B cell (primary cell): Measurements from ENCODE around the gene MGAT5. TPM values are rescaled to one million over a fixed set of nuclear protein-coding genes. Genes with fewer than 3 reads are reported as not detected.
A peak's percentile ranks its signal among the peaks of the same experiment; 100 is the strongest.

Experiments
- ATAC-seq: fragments of 200-7000 bp; cut with Tn5 transposase; one replicate; pipeline ENCODE4 v1.10.0; 2021; ENCODE audit warnings: low read depth, mild to moderate bottlenecking, moderate number of reproducible peaks, moderate library complexity
- CTCF ChIA-PET: fragments of 350-600 bp; sonication (Branson Sonifier 250); formaldehyde crosslinking; loops from one replicate; lab custom pipeline; 2021; ENCODE audit warnings: antibody characterized with exemption, inconsistent platforms; lab: Charles Lee
- POLR2A ChIA-PET: fragments of 350-600 bp; sonication (Branson Sonifier 250); formaldehyde crosslinking; loops from one replicate; lab custom pipeline; 2021; ENCODE audit warnings: antibody characterized with exemption; lab: Charles Lee
- DNase-seq: peaks from one replicate; pipeline ENCODE4 v3.0.0; 2013
- H2AFZ ChIP-seq: 2 replicates; pipeline ENCODE4 v1.6.1; 2012; ENCODE audit warnings: mild to moderate bottlenecking, low read depth, low read length; ENCODE audit not compliant: insufficient read depth, poor library complexity, severe bottlenecking
- H3K27ac ChIP-seq, 2 donors: 1 replicate in 1 of 2; 2 replicates in 1 of 2; pipeline ENCODE4 v1.5.1; 2012 to 2013; ENCODE audit warnings: low read length in 2 of 2, mild to moderate bottlenecking in 2 of 2, moderate library complexity in 1 of 2
- H3K27me3 ChIP-seq, 4 experiments: fragments of 200-600 bp in 1 of 4; sonication (generic) in 1 of 4; replicated peaks in 1 of 4; 1 replicate in 2 of 4; 2 replicates in 2 of 4; pipeline versions ENCODE4 v1.6.1 to v1.7.0; 2013 to 2016; ENCODE audit warnings: low read length in 3 of 4, mild to moderate bottlenecking in 2 of 4, mixed read lengths in 1 of 4, moderate library complexity in 1 of 4; ENCODE audit not compliant: insufficient read depth in 4 of 4, control insufficient read depth in 3 of 4; ENCODE audit errors: control extremely low read depth in 1 of 4
- H3K36me3 ChIP-seq, 2 experiments: replicated peaks in 1 of 2; 1 replicate in 1 of 2; 2 replicates in 1 of 2; pipeline versions ENCODE4 v1.6.1 to v1.7.1; 2013; ENCODE audit warnings: low read length in 1 of 2; ENCODE audit not compliant: insufficient read depth in 2 of 2, control insufficient read depth in 1 of 2; ENCODE audit errors: control extremely low read depth in 1 of 2, extremely low read depth in 1 of 2
- H3K4me1 ChIP-seq, 2 donors: fragments of 200-600 bp in 1 of 2; sonication (generic) in 1 of 2; 1 replicate in 1 of 2; 2 replicates in 1 of 2; pipeline versions ENCODE4 v1.5.1 to v1.6.1; 2013 to 2017; ENCODE audit warnings: low read length in 2 of 2; ENCODE audit not compliant: control insufficient read depth in 2 of 2, insufficient read depth in 2 of 2
- H3K4me2 ChIP-seq: replicated peaks from 2 replicates; pipeline ENCODE3; 2012; ENCODE audit warnings: mild to moderate bottlenecking, low read depth, low read length; ENCODE audit not compliant: poor library complexity, severe bottlenecking
- H3K4me3 ChIP-seq, 5 experiments: fragments of 200-600 bp in 1 of 5; sonication (generic) in 1 of 5; 1 replicate in 3 of 5; 2 replicates in 2 of 5; pipeline versions ENCODE4 v1.5.1 to v1.7.0; 2011 to 2016; ENCODE audit warnings: low read length in 4 of 5, mild to moderate bottlenecking in 4 of 5, low read depth in 2 of 5, control low read depth in 1 of 5, moderate library complexity in 1 of 5; ENCODE audit not compliant: insufficient read depth in 1 of 5; ENCODE audit errors: control extremely low read depth in 1 of 5, extremely low read depth in 1 of 5
- H3K79me2 ChIP-seq: fragments of 200-600 bp; sonication (generic); one replicate; pipeline ENCODE4 v1.6.0; 2016; ENCODE audit warnings: low read length; ENCODE audit not compliant: control insufficient read depth, insufficient read depth
- H3K9ac ChIP-seq: fragments of 200-600 bp; sonication (generic); 2 replicates; pipeline ENCODE4 v1.6.1; 2017; ENCODE audit warnings: mild to moderate bottlenecking, low read length, moderate library complexity
- H3K9me3 ChIP-seq, 3 donors: one replicate each; pipeline versions ENCODE4 v1.6.1 to v1.7.1; 2013; ENCODE audit warnings: low read length in 2 of 3; ENCODE audit not compliant: control insufficient read depth in 2 of 3, insufficient read depth in 1 of 3; ENCODE audit errors: control extremely low read depth in 1 of 3
- H4K20me1 ChIP-seq: 2 replicates; pipeline ENCODE4 v1.6.0; 2012; ENCODE audit warnings: mild to moderate bottlenecking, low read length; ENCODE audit not compliant: insufficient read depth, control insufficient read depth, poor library complexity, severe bottlenecking
- H3K27ac Mint-ChIP-seq: one replicate; pipeline ENCODE4 v1.8.0; 2021; ENCODE audit warnings: mixed read lengths
- H3K27me3 Mint-ChIP-seq: one replicate; pipeline ENCODE4 v1.8.0; 2021; ENCODE audit warnings: mixed read lengths
- H3K4me1 Mint-ChIP-seq: one replicate; pipeline ENCODE4 v1.8.0; 2021; ENCODE audit warnings: mixed read lengths
- H3K4me3 Mint-ChIP-seq: one replicate; pipeline ENCODE4 v1.8.0; 2021; ENCODE audit warnings: mixed read lengths
- H3K9me3 Mint-ChIP-seq: one replicate; pipeline ENCODE4 v1.8.0; 2022; ENCODE audit warnings: mixed read lengths; ENCODE audit not compliant: insufficient read depth
- CTCF ChIP-seq: fragments of 200-600 bp; IDR thresholded peaks from one replicate; pipeline ENCODE4 v1.8.0; 2022; ENCODE audit warnings: antibody characterized with exemption, mild to moderate bottlenecking
- EZH2 ChIP-seq: IDR thresholded peaks from 2 replicates; pipeline ENCODE4 v1.6.1; 2012; ENCODE audit warnings: borderline replicate concordance, low read depth, mild to moderate bottlenecking, moderate library complexity, low read length; ENCODE audit not compliant: insufficient read depth, poor library complexity, severe bottlenecking
- WGBS: methylation state at CpG from one replicate; pipeline ENCODE4 v1.1.5; 2013; ENCODE audit warnings: missing lambda C conversion rate; ENCODE audit not compliant: insufficient coverage; 5-methylcytosine and 5-hydroxymethylcytosine counted together
- intact Hi-C: fragments of 100-400 bp; cut with micrococcal nuclease; formaldehyde crosslinking; loops from one replicate; pipeline ENCODE4 v1.10.0; 2022
- polyA plus RNA-seq: library from polyadenylated mRNA; depleted of rRNA; stranded (reverse); fragments of >200 nt; gene quantifications from 2 replicates; pipeline ENCODE4 v1.2.3, GENCODE V29; 2012
- total RNA-seq, 2 donors: library from RNA; stranded (reverse); fragments of 120-200 nt in 1 of 2; gene quantifications; 1 replicate in 1 of 2; 2 replicates in 1 of 2; pipeline versions ENCODE4 v1.2.3 to v1.2.4, GENCODE V29; 2013 to 2022

Gene MGAT5
- total and polyA plus RNA-seq, 2 donors (not counting 1 experiment from before 2014, with no cell fraction given), result 27.2 to 184 TPM

DNA sequence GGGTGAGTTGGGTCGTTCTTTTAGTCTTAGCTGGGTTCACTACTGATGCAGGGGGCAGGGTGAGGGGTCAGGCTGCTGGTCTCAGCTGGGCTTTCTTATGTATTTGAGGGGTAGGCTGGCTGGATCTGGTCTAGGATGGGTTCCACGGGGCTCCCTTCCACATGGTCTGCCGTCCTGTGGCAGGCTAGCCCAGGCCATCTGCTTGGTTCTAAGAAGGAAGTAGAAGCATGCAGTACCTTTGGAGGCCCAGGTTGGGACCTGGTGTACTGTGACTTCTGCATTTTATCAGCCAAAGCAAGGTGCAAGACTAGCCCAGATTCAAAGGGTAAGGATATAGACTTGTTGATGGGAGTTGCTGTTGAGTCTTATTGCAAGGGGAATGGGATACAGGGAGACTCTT is 35.5 kb upstream of the MGAT5 start:
- intact Hi-C loops, result loop anchor here (1.0 to 5.0 kb wide), 2 partner anchors 15 to 34 kb away; partner anchors contain the start of gene MGAT5
- 26% methylated on average over 3 of the region's 3 CpGs for WGBS
- ATAC-seq, result peak; percentile 80
- Histone ChIP-seq H3K36me3 (peaks cover 0 to 9% of the 10 kb centered on the region in 2 experiments), H2AFZ (no peak overlapping the region), H3K9me3 (peaks cover 0 to 3% (median 0%) of the 10 kb centered on the region in 3 donors), H3K27me3 (no peaks in the 10 kb centered on the region), H3K4me2 (peak overlapping the region; percentile 67), H3K79me2 (peaks cover 97% of the 10 kb centered on the region), H3K9ac (peak overlapping the region; percentile 8), H3K4me1 (peaks cover 57 to 60% of the 10 kb centered on the region in 2 donors), H4K20me1 (peaks cover 21% of the 10 kb centered on the region), H3K4me3 (peak overlapping the region in 1 of 5 experiments; percentile 21), H3K27ac (peak overlapping the region; percentile 74 to 84)
- H3K9me3 Mint-ChIP-seq, result peaks cover 4% of the 10 kb centered on the region
- ChIA-PET CTCF (interaction anchor here (1.0 to 7.4 kb wide), 9 partner anchors 9 to 328 kb away, joined by 3 to 72 read pairs (median 4); no protein-coding TSS in a partner anchor), POLR2A (no interaction called here)
- H3K4me1 Mint-ChIP-seq, result peaks cover 83% of the 10 kb centered on the region
- no peak for TF ChIP-seq EZH2
- peak; percentile 74 for DNase-seq
- peak overlapping the region; percentile 91 for H3K27ac Mint-ChIP-seq
- H3K27me3 Mint-ChIP-seq, result no peaks in the 10 kb centered on the region
- peak overlapping the region; percentile 67 for H3K4me3 Mint-ChIP-seq

DNA sequence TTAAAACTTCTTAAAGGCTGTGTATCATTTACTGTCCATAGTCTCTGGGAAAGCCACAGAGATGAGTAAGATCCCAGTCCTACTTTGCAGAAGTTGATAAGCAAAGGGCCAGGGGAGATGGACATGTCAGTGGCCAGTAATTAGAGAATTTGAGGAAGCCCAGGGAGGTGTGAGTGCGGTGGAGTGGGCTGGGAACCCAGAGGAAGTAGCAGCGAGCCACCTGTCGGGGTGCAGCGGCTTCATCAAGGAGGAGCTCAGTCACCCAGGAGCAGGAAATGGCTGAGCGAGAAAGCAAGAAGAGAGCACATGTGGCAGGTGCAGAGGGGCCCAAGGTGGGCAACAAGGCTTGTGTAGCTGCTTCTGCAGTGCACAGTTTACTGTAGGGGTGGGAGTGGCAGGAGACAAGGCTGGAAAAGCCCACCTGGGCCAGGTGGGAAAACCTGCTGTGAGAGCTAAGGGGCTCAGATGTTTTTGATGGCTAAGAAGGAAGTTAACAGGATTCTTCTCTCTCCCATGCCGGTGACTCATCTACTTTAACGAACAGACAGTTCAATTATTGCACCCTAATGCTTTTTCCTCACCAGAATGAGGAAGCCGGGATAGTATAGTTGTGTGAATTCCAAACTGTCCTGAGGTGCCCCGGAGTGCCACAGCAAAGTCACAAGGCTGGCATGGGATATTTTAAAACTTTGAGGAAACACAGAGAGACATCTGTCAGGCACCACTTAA is 34.8 kb upstream of the MGAT5 start:
- H3K36me3 ChIP-seq, result peaks cover 0 to 9% of the 10 kb centered on the region in 2 experiments
- POLR2A ChIA-PET, result interaction anchor here (1.0 kb wide), 1 partner anchor 35 kb away, joined by 4 read pairs; the partner anchor contains the start of gene MGAT5
- H3K27ac ChIP-seq, result peak overlapping the region; percentile 74 to 84
- Mint-ChIP-seq H3K9me3 (peaks cover 4% of the 10 kb centered on the region), H3K4me1 (peaks cover 77% of the 10 kb centered on the region), H3K27ac (peak overlapping the region; percentile 91), H3K27me3 (no peaks in the 10 kb centered on the region), H3K4me3 (peak overlapping the region; percentile 67)
- intact Hi-C loops, result loop anchor here (1.0 to 5.0 kb wide), 2 partner anchors 14 to 33 kb away; partner anchors contain the start of gene MGAT5
- DNase-seq, result peak; percentile 76
- H2AFZ ChIP-seq, result peak overlapping the region; percentile 48
- WGBS, result 2% methylated on average over 5 of the region's 9 CpGs
- peaks cover 0 to 3% (median 0%) of the 10 kb centered on the region in 3 donors for H3K9me3 ChIP-seq
- H3K4me2 ChIP-seq, result peak overlapping the region; percentile 67
- peak; percentile 60 for ATAC-seq
- TF ChIP-seq EZH2 (no peak), CTCF (no peak)
- peak overlapping the region; percentile 8 for H3K9ac ChIP-seq
- peak overlapping the region in 2 of 5 experiments; percentile 18 to 21 for H3K4me3 ChIP-seq
- H3K4me1 ChIP-seq, result peaks cover 52 to 55% of the 10 kb centered on the region in 2 donors
- H4K20me1 ChIP-seq, result peaks cover 21% of the 10 kb centered on the region
- CTCF ChIA-PET, result interaction anchor here (0.8 to 7.4 kb wide), 14 partner anchors 8 to 334 kb away, joined by 3 to 72 read pairs (median 3); no protein-coding TSS in a partner anchor
- H3K79me2 ChIP-seq, result peaks cover 97% of the 10 kb centered on the region
- no peaks in the 10 kb centered on the region for H3K27me3 ChIP-seq
